T-helper 1 cell treated with Interleukin-12 subunit alpha and Interleukin-12 subunit beta and Interleukin-4 antibody, amounts not matched to agents 30 μg/mL and 1 μg/mL, for 36 hours (primary cell): ENCODE results near the gene JARID2.

Experiments
- H3K27ac Mint-ChIP-seq: one replicate; pipeline ENCODE4 v1.8.0; 2021; ENCODE audit warnings: mild to moderate bottlenecking, mixed read lengths
- H3K27me3 Mint-ChIP-seq: one replicate; pipeline ENCODE4 v1.8.0; 2021; ENCODE audit warnings: low read depth, mixed read lengths
- H3K36me3 Mint-ChIP-seq: one replicate; pipeline ENCODE4 v1.8.0; 2021; ENCODE audit warnings: low read depth, mixed read lengths
- H3K4me1 Mint-ChIP-seq: one replicate; pipeline ENCODE4 v1.8.0; 2021; ENCODE audit warnings: low read depth, mixed read lengths
- H3K4me3 Mint-ChIP-seq: one replicate; pipeline ENCODE4 v1.8.0; 2021; ENCODE audit warnings: mild to moderate bottlenecking, moderate library complexity, mixed read lengths
- H3K9me3 Mint-ChIP-seq: one replicate; pipeline ENCODE4 v1.8.0; 2021; ENCODE audit warnings: mixed read lengths

JARID2 gene

DNA sequence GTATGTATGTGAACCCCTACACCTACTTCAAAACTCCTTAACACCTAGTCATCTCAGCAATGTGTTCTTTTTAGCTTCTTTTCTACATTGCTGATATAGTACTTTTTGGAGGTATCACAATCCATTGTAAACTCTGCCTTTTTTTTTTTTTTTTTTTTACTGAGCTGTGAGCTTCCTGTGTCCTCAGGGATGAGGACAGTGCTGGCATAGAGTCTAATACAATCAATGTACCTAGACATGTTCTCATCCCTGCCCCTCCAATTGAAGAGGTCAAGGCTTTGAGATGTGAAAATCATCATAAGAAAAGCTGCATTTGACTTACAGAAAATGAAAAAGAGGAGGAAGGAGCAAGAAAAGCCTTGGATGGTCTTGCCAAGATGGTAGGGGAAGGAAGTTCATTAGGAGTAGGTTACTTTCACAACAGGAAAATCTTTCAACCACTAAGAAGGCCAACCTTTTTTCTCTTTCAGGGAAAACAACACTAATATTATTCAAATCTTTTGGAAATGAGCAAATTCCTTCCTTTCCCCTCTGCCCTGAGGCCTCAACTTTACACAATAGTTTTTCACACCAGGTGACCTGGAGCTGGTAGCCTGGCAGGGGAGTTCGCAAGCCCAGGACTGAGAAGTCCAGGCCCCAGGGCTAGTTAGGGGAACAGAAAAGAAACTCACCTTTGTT lies 2.8 kb upstream of the JARID2 start:
- peaks cover 2% of the 10 kb centered on the region for H3K36me3 Mint-ChIP-seq
- H3K4me3 Mint-ChIP-seq = peak overlapping the region; percentile 16
- peak overlapping the region; percentile 14 for H3K27ac Mint-ChIP-seq
- peaks cover 10% of the 10 kb centered on the region for H3K4me1 Mint-ChIP-seq
- H3K27me3 Mint-ChIP-seq = no peaks in the 10 kb centered on the region
- no peaks in the 10 kb centered on the region for H3K9me3 Mint-ChIP-seq

GRCh38 chr6:15243910-15244619 lies 1.8 kb upstream of the JARID2 start:
- Mint-ChIP-seq H3K4me3 (peak overlapping the region; percentile 70), H3K4me1 (peaks cover 12% of the 10 kb centered on the region), H3K9me3 (no peaks in the 10 kb centered on the region), H3K27me3 (no peaks in the 10 kb centered on the region), H3K36me3 (peaks cover 4% of the 10 kb centered on the region), H3K27ac (peak overlapping the region; percentile 11)

DNA sequence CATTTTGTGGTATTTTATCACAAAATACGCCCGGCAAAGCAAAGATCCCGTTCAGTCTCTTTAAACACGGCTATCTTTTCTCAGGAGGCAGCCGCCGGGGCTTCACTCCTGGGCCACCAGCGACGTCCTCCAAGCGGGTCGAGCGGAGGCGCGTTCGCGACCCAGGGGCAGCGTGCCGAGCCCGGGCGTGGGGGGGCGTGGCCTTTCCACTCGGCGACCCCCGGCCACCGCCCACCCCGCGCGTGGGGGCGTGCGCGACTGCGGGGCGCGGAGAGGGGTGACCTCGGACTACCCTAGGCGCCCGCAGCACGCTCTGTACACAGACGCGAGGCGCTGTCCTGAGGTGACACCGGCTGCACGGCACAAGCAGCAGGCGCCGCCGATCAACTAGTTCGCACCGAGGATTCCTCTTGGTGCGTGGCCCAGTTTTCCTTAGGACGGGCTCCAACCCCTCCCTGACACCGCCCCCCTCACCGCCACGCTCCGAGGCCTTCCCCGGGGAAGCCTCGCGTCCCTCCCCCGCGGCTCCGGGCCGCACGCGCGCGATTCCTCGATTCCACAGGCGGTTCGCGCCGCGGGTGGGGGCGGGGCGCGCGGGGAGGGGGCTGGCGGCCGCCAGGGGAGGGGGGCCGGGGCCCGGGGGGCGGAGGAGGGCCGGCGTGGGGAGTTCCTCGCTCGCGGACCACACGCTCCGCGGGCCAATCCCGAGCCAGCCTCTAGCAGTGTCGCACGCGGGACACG lies 1.1 kb upstream of the JARID2 start:
- Mint-ChIP-seq H3K36me3 (peaks cover 7% of the 10 kb centered on the region), H3K9me3 (no peaks in the 10 kb centered on the region), H3K4me3 (peak overlapping the region; percentile 96), H3K27ac (peak overlapping the region; percentile 97), H3K4me1 (peaks cover 18% of the 10 kb centered on the region), H3K27me3 (no peaks in the 10 kb centered on the region)

- H3K4me3 Mint-ChIP-seq = peak overlapping the region; percentile 96
- H3K36me3 Mint-ChIP-seq = peaks cover 7% of the 10 kb centered on the region
- no peaks in the 10 kb centered on the region for H3K27me3 Mint-ChIP-seq
- H3K9me3 Mint-ChIP-seq = no peaks in the 10 kb centered on the region
- H3K27ac Mint-ChIP-seq = peak overlapping the region; percentile 97
- H3K4me1 Mint-ChIP-seq = peaks cover 31% of the 10 kb centered on the region
Observed at GRCh38 chr6:15246217-15246665, 372 bp downstream of the JARID2 start.

DNA sequence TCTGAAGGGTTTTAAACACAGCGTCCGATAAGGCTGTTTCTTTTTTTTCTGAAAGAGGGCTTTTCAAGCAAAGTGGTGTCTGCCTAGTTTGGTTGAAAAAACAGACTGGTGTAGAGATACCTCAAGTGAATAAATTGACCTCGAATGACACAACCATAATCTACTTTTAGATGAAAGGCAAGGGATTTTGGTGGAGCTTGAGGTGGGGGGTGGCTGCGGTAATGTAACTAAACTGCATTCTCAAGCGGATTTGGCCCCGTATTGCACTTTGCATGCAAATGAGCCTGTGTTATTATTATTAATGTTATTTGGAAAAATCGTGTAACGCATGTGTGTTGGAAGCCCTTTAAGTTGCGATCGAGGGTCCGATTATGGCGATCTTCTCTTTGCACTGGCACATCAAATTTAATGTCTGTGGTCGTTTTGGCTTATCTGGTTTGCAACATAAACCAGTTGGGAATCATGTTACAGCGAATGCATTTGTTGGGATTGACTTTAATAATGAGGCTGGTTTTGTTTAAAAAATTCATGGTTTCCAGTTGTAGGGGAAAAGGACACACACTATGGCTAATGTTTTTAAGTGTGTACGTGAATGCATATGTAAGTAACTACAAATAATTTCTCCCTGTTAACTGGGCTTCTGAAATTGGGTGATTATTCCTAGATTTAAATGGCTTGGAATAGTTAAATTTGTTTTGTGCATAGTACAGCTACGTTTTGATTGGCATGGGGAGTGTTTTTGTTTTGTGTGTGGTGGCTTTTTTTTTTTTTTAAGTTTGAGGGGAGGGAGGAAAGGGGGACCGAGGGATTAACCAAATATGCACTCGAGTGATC lies 1.0 kb downstream of the JARID2 start:
- H3K36me3 Mint-ChIP-seq = peaks cover 9% of the 10 kb centered on the region
- peak overlapping the region; percentile 96 for H3K4me3 Mint-ChIP-seq
- peaks cover 35% of the 10 kb centered on the region for H3K4me1 Mint-ChIP-seq
- H3K9me3 Mint-ChIP-seq = no peaks in the 10 kb centered on the region
- peak overlapping the region; percentile 97 for H3K27ac Mint-ChIP-seq
- no peaks in the 10 kb centered on the region for H3K27me3 Mint-ChIP-seq

DNA sequence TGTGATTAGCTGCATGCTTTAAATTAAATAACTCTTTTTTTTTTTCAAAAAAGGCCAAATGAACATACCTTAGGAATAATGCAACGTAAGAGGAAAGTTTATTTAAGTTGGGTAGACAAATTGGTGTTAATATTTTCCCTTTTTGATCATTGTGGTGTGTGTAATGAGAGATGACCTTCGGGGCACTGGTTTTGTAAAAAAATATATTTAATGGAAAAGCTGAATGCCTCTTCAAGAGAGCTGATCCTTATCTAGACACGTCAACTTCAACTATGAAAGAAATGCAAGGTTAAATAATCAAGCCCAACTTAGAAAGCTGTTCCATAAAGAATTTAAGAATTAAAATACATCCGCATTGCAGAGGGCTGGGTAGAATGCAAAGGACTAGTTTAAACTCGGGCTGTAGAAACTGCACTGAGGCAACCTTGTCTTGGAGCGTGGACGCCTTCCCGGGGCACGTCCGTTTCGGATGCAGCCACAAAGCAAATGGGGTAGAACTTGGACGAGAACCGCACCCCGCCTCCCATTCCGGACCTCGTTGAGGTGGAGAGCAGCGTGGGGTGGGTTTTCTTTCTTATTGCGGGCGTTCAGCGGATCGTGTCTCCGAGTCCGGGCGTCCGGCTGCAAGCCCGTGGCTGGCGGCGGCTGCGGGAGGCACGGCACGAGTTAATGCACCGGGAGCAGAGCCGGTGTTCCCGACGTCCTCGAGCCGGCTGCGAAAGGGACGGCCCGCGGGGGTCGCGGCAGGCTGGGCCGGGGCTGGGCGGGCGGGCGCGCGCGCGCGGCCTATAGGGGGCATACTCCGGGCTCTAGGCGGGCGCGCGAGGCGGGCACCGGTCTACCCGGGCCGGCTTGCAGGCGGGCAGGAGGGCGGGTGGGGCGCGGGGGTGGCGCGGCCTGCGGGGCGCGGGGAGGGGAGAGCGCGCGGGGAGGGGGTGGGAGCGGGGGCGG lies 1.9 kb downstream of the JARID2 start:
- Mint-ChIP-seq H3K9me3 (no peaks in the 10 kb centered on the region), H3K4me1 (peaks cover 43% of the 10 kb centered on the region), H3K36me3 (peaks cover 9% of the 10 kb centered on the region), H3K4me3 (peak overlapping the region; percentile 96), H3K27ac (peak overlapping the region; percentile 97), H3K27me3 (no peaks in the 10 kb centered on the region)

DNA sequence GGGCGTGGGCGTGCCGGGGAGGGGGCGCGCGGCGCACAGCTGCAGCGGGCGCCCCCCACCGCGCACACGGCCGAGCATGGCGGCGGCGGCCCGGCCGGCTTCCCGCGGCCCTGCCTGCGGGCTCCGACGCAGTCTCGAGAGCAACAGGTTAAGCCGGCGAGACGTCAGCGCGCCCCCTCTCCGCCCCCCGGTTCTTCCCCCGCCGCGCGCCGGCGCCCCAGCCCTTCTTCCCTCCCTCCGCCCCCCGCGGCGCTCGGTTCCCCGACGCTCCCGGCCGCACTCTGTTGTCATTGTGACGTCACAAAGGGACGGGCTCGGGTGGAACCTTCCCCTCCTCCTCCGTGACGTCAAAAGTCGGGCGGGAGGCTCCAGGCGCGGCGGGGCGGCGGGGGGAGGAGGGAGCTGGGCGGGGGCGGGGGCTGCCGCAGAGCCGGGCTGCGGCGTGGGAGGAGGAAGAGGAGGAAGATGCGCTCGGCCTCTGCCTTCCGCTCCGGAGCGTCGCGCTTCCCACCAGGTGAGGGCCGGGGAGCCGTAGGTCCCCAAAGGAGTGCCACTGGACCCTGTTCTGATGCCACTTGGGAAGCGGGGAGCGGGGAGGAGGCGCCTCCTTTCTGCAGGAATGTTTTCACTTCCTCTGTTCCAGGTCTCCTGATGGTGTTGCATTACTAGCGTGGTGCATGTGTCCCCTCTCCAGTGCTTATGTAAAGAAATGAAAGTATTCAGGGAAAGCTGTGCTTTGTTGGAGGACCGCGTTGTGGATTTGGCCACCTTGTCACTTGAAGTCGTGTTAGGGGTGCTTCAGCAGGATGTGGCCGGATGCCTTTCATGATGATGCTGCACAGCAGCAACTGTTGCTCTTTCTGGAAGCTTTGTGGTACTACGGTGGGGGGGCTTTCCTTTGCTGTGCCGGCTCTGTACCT lies 2.8 kb downstream of the JARID2 start:
- Mint-ChIP-seq H3K4me3 (peak overlapping the region; percentile 95), H3K27ac (peak overlapping the region; percentile 99), H3K4me1 (peaks cover 51% of the 10 kb centered on the region), H3K36me3 (peaks cover 14% of the 10 kb centered on the region), H3K9me3 (no peaks in the 10 kb centered on the region), H3K27me3 (no peaks in the 10 kb centered on the region)

DNA sequence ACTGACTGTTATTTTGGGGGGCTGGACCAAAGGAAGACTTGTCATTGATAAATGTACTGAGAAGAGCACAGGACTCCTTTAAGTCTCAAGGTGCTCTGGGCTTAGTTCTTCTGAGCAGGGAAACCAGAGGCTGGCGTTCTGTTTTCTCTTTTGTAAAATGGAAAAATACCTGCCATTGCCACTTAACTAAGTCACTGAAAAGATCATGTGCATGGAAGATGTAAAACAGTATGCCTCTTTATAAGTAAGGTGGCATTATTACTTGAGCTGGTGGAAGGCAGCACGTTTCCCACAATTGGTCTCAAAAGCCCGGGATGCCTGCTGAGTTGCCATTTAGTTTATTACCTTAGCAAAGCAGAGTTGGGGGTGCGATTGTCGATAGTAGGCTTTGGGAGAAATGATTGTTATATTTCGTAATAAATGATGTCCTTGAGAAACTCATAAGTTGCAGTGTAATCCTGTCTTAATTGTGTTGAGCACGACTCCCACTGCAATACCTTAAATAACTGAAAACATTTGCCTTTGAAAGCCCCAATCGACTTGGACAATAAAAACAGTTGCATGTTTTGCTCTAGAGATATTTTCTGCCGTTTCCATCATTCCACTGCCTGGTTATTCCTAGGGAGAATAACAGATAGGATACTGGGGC lies 3.6 kb downstream of the JARID2 start:
- peaks cover 20% of the 10 kb centered on the region for H3K36me3 Mint-ChIP-seq
- no peaks in the 10 kb centered on the region for H3K27me3 Mint-ChIP-seq
- H3K4me1 Mint-ChIP-seq = peaks cover 55% of the 10 kb centered on the region
- H3K9me3 Mint-ChIP-seq = no peaks in the 10 kb centered on the region
- H3K27ac Mint-ChIP-seq = peak overlapping the region; percentile 99
- H3K4me3 Mint-ChIP-seq = peak overlapping the region; percentile 95

- H3K36me3 Mint-ChIP-seq = peaks cover 21% of the 10 kb centered on the region
- H3K27ac Mint-ChIP-seq = peak overlapping the region; percentile 99
Observed at GRCh38 chr6:15250187-15251168, 4.6 kb downstream of the JARID2 start.

GRCh38 chr6:15252195-15252594 lies 6.3 kb downstream of the JARID2 start:
- H3K36me3 Mint-ChIP-seq = peaks cover 21% of the 10 kb centered on the region

More at GRCh38 chr6:15250187-15251168, 4.6 kb downstream of the JARID2 start:
- H3K4me3 Mint-ChIP-seq = peak overlapping the region; percentile 95
- peaks cover 59% of the 10 kb centered on the region for H3K4me1 Mint-ChIP-seq
- no peaks in the 10 kb centered on the region for H3K27me3 Mint-ChIP-seq
- no peaks in the 10 kb centered on the region for H3K9me3 Mint-ChIP-seq

More at GRCh38 chr6:15252195-15252594, 6.3 kb downstream of the JARID2 start:
- peaks cover 66% of the 10 kb centered on the region for H3K4me1 Mint-ChIP-seq
- H3K9me3 Mint-ChIP-seq = no peaks in the 10 kb centered on the region
- peak overlapping the region; percentile 60 for H3K27ac Mint-ChIP-seq
- H3K4me3 Mint-ChIP-seq = peak overlapping the region; percentile 47
- H3K27me3 Mint-ChIP-seq = no peaks in the 10 kb centered on the region
